HG03378 (cell line): ENCODE data around the gene PIGX.

Experiments
- ATAC-seq: cut with Tn5 transposase; IDR thresholded peaks from one replicate; pipeline ENCODE4 v1.9.1; 2021; ENCODE audit warnings: mild to moderate bottlenecking, moderate library complexity; ENCODE audit not compliant: unreplicated experiment

The PIGX gene

DNA sequence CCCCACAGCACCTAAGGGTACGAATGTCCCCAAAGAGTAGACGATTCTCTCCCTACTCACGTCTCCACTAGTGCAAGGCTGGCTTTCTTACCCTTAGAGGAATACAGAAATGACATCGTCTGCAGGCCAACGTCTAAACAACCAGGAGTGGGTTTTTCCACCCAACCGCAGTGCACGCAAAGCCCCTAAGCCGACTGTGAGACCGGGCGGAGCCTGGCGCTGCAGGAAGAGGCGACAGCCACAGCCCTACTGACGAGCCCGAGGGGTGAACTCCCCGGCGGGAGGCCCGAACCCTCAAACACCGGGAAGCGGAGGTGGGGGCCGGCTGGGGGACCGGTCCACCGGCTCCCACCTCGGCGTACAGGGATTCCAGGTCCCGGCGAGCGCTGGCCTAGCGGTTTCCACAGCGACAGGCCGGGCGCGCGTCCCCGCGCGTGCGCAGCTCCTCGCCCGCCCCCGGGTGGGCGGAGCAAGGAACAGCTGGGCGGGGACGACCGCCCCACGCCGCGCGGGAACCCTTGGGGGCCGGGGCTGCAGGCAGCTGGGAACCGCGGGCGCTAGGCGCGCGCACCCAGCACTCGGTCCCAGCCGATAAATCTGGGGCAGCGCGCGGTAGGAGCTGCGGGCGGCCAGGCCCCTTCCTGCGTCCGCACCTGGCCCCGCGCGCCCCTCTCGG is at the start of gene PIGX, which contains the start of gene CEP19:
Gene PIGX (plus strand): TSS at position 540 of the 676 bp plus-strand sequence.
Gene CEP19 (minus strand): TSS at position 413 of the 676 bp plus-strand sequence. CDS start 3,593 bp downstream, outside the sequence.
- ATAC-seq, result peak; percentile 74

DNA sequence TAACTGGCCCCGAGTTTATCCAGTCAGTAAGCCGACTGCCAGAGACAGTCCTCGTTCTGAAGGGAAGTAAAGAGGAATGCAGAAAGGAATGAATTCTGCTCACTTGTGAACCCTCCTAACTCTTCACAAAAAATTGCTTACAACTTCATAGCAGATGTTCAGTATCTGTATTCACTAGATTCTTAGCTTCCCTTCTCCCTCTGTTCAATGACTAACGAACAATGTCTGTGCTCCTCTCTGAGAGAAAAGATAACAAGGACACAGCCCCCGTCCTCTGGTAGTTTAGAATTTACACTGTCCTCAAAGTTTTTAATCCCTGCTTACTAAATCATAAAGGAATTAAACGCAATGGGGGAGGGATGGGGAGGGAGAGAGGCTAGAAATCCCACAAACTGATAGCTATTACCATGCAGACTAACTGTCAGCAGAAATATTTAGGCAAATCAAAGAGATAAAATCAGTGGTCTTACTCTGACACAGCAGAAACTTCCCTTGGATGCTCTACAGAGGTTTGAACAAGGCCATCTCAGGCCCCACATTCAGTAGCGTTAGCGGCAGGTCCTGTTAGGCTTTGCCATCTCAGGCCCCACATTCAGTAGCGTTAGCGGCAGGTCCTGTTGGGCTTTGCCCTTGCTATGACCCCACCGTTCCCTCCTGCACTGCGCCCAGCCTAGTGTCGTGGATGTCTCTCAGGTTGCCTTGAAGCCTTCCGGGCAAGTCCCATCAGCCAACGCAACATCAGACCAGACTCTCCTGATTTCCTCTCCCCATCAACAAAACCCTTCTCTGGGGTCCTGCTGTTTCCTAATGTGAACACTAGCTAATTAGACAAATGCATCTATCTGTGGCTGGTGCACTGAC is 49.2 kb upstream of the PIGX start:
- ATAC-seq, result no peak

DNA sequence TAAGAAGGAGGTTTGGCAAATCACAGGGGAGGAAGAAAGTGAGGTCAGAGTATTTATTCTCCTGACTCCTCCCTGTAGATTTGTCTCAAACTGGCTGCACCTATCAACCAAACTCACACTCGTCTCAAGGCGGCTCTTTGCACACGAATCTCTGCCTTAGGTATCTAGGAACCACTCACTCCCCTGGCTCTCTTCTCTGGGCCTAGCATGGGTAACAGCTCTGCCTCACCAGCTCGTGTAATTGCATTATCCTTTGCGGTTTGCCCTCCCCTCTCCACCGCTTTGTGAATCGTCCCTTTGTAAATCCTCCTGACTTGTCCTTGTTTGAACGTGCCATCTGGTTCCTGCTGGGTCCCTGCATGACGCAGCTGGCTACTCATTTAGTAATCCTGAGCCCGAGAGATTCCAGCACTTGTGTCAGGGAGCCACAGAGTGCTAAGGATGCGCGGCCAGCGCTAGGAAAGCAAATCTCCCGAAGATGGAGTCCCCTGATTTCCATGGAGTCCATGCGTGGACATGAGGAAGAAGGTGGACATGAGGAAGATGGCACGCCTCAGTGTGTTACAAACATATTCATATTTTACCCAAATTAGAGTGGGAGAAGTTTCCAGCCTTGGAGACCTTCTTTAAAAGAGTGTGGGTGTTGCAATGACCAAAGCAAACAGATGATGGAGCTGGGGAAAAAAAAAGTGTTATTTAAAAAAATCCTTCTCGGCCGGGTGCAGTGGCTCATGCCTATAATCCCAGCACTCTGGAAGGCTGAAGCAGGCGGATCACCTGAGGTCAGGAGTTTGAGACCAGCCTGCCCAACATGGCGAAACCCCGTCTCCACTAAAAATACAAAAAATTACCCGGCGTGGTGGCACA is 45.9 kb upstream of the PIGX start:
- no peak for ATAC-seq

DNA sequence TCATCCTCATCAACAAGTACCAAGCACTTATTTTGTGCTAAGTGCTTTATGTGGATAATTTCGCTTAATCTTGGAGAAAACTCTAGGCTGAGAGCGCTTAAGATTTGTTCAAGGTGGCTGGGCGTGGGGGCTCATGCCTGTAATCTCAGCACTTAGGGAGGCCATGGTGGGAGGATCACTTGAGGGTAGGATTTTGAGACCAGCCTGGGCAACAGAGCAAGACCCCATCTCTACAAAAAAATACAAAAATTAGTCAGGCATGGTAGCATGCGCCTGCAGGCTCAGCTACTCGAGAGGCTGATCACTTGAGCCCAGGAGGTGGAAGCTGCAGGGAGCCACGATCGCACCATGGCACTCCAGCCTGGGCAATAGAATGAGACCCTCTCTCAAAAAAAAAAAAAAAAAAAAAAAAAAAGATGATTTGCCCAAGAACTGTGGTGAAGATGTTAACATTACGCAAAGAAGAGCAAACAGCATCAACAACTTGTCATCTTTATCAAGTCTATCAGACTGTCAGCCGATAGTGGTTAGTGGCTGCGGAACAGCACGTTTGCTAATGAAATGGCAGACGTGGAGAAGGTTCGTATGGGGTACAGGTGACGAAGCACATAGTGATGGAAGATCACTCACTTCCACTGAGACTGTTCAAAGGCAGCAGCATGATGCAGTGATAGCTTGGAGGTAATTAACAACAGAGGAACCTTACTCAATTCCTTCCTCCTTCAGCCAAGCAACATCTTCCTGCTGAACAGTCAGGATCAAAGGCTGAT is 44.9 kb upstream of the PIGX start:
- no peak for ATAC-seq

DNA sequence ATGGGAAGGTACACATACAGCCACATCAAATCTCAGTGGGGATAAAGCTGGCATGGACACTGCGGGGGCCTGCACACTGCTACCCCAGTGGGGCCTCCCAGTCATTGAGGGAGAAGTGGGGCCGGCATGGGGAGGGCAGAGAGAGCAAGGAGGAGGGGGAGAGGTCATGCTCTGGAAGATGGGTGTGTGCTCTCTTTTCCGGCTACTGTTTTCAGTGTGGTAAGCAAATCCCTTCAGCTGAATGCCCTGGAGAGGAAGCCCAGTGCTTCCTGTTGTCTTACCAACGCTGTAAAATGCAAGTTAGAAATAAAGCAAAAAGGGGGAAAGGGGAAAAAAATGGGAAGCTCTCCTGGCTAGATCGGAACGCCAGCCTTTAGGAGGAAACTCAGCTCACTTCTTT is 41.8 kb upstream of the PIGX start:
- no peak for ATAC-seq

DNA sequence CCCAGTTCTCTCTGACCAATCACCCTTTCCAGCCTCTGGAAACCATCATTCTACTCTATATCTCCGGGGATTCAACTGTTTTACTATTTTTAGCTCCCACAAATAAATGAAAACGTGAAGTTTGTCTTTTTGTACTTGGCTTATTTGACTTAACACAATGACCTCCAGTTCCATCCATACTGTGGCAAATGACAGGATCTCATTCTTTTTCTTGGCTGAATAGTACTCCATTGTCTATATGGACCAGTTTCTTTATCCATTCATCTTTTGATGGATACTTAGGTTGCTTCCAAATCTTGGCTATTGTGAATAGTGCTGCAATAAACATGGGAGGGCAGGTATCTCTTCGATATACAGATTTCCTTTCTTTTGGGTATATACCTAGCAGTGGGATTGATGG is 38.5 kb upstream of the PIGX start:
- ATAC-seq, result no peak

DNA sequence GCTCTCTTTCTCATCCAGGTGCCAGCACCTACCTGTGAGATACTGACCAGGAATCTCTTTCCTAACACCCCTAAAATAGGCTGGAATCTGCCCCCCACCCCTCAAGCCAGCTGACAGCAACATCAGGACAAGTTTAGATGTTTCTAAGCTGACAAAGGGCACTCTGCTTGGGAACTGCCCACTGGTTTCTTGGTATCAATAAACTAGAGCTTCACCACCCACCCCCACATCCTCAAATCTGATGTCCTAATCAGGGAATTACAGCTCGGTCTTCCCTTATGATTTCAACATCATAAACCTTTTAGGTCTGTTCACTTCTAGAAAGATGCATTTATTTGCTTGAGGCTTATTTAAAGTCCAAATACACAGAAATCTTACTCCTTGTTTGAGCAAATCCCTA is 34.8 kb upstream of the PIGX start:
- no peak for ATAC-seq

DNA sequence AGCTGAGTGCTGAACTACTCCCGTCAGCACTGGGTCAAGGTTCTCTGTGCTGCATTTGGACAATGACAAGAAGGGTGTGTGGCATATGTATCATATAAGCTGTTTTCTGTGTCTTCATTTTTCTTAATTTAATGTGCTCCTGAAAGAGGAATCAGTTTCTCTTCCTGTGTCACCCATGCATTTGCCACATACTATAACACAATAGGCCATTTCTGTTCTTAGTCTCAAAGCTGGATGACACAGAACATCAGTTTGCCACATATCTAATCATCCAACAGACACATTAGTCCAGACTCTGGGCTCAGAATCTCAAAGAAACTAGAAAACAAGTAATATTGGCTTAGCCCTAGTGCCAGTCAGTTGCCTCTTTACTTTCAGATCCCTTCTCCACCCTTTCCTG is 34.2 kb upstream of the PIGX start:
- ATAC-seq, result no peak

DNA sequence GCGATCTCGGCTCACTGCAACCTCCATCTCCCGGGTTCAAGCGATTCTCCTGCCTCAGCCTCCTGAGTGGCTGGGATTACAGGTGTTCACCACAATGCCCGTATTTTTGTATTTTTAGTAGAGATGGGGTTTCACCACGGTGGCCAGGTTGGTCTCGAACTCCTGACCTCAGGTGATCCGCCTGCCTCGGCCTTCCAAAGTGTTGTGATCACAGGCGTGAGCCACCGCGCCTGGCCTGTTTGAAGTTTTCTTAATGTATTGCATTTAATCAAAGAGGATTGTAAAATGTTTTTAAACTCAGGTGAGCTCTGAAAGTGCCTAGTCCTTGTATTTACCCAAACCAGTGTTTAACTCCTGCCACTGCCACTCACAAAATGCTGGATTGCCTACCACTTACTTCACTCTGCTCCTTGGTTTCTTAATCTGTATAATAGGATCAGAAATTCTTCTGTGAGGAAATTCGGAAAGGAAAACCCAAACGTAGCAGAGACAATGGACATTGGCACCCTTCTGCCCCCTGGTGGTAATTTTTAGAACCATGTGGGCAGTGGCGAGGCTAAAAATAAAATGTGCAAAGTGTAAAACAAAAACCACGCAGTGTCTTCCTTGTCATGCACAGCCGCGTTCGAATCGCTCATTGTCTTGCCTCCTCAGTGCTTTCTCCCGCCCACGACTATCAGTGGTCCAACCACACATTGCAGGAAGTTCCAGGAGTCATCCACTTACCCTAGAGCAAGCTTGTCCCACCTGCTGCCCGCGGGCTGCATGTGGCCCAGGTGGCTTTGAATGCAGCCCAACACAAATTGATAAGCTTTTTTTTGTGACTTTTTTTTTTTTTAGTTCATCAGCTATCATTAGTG is 27.4 kb upstream of the PIGX start:
- ATAC-seq, result peak; percentile 91

DNA sequence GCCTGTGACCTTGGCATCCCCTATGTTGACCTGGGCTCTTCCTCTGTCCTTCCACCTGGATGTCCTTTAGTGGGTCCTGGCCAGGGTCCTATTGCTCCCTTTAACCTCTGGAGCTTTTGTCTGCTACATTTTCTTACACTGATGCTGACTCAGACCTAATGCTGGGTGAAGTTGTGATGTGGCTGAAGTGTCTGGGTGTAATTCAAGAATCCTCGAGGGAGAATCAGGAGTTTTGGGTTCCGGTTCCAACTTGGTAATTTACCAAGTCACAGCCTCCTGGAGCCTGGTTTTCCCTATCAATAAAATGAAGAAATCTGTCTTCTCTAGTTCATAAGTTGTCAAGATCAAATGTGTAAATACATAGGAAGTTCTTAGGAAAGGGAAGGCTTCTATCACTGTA is 25.7 kb upstream of the PIGX start:
- no peak for ATAC-seq

DNA sequence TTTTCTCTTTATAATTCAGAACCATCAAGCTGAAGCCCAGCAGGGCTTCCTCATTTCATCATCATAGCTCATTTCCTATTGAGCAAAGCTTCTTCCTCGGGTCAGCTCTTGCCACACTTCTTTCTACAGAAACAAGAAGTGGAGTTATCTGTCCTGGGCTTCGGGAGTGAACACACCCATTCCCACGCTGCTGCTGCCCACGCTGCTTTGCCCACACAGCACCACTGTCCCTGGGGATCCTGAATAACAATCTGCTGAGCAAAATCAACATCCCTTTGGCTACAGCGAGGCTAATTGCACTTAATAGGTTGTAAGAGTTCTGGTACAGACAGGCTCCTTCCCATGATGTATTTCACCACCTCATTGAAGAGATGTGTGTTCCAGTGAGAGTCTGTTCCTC is 23.8 kb upstream of the PIGX start:
- ATAC-seq, result no peak

DNA sequence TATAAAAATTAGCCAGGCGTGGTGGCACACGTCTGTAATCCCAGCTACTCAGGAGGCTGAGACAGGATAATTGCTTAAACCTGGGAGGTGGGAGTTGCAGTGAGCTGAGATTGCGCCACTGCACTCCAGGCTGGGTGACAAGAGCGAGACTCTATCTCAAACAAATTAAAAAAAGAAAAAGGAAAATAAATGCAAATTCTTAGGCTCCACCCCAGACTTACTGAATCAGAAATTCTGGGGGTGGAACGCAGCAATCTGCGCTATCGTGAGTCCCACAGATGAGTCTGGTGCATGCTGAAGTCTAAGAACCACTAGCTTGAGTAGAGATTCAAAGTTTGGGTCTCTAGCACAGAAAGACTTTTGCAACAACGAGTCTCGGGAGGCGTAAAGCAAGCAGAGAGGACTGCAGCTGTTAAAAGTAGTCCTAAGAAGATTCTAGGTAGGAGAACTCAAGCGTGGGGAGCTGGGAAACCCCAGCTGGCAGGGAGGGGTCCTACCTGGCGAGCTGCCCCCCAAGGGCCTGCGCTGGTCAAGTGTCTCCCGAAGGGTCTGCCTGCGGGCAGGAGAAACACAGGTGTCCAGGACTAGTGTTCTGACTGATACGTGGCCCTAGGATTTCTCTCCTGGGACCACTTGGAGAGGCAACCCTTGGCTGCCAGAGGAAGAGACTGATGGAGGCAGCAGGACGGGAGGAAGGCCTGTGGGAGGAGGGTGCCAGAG is 22.1 kb upstream of the PIGX start:
- no peak for ATAC-seq

DNA sequence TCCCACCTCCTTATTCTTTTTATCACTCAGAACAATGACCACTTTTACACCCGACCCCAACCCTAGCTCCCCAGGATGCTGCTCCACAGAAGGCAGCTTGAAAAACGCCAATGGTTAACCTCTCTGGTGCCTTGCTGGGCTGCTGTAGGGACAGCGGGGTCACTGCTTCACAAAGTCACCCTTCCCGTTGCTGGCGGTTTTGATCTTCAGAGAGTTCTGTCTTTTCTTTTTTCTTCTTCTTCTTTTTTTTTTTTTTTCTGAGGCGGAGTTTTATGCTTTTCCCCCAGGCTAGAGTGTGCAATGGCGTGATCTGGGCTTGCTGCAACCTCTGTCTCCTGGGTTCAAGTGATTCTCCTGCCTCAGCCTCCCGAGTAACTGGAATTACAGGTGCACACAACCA is 20.8 kb upstream of the PIGX start:
- no peak for ATAC-seq

DNA sequence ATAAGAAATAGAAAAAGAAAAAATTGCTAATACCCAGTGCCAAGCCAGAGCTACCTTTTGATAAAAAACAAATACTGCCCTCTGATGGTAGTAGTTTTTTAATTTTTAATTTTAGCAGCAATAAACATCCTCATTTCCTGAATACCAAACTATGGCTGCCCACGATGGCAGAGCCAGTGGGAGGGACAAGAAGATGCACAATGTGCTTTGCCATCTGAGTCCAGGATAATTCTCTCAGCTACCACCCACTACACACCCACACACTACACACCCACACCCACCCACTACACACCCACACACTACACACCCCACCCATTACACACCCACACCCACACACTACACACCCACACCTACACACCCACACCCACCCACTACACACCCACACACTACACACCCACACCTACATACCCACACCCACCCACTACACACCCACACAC is 18.0 kb upstream of the PIGX start:
- ATAC-seq, result no peak

DNA sequence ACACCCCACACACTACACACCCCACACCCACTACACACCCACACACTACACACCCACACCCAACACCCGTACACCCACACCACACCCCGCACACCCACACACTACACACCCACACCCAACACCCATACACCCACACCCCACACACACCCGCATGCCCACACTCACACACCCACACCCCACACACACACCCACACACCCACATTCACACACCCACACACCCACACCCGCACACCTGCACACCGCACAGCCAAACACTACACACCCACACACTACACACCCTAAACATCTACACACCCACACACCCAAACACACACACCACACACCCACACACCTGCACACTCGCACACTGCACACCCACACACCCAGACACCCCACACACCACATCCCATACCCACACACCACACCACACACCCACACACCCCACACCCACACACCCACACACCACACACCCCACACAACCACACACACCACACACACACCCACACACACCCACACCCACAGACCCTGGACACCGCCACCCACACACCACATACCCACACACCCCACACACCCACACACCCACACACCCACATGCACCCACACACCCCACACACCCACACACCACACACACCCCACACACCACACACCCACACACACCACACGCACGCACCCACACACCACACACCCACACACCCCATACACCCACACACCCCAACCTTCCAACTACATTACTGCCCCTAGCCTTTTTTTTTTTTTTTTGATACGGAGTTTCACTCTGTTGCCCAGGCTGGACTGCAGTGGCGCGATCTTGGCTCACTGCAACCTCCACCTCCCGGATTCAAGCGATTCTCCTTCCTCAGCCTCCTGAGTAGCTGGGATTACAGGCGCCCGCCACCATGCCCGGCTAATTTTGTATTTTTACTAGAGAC is 17.0 kb upstream of the PIGX start:
- no peak for ATAC-seq

DNA sequence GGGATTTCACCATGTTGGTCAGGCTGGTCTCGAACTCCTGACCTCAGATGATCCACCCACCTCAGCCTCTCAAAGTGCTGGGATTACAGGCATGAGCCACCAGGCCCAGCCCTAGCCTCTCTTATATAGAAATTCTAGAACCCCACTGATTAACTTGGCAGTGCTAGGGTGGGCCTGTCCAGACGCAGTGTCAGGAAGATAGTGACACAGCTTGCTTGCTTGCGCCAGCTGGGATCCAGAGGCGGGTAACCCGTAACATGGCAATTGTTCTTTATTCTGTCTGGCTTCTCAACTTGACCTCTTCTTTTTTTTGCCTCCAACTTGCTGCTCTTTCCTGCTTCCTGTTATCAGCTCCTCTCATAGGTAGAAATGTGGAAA is 16.3 kb upstream of the PIGX start:
- no peak for ATAC-seq

DNA sequence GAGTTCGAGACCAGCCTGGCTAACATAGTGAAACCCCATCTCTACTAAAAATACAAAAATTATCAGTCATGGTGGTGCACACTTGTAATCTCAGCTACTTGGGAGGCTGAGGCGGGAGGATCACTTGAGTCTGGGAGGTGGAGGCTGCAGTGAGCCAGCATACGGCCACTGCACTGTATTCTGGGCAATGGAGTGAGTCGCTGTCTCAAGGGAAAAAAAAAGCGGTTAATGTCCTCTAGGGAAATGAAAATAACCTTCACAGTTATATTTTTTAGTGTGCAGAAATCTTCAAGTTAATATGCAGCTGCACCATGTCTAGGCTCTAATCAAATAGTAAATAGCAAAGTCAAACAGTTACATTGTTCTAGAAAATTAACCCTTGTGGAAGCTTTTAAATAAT is 14.9 kb upstream of the PIGX start:
- no peak for ATAC-seq

DNA sequence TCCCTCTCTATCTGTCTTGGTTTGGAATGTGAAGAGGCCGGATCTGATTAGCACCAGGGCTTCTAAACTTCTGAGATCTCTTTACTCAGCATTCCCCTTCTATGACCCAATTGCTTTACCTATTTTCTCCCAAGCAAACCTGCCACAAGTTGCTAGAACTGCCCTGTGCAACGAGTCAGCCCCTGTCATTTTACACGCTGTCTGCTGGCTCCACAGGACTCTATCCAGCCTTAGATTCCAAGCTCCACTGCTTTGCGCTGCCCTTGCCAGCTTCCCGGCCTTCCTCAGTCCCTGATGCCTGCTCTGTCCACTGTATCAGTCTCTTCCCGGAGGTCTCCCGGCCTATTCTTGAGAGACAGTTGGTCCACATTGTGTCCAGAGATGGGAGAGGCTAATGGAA is 12.4 kb upstream of the PIGX start:
- no peak for ATAC-seq
